GM19240 (cell line): ENCODE results near the gene BBOX1.

Experiments
- DNase-seq: peaks from one replicate; pipeline ENCODE4 v3.0.0; 2011; ENCODE audit warnings: low spot score; ENCODE audit not compliant: insufficient read length

The BBOX1 gene

DNA sequence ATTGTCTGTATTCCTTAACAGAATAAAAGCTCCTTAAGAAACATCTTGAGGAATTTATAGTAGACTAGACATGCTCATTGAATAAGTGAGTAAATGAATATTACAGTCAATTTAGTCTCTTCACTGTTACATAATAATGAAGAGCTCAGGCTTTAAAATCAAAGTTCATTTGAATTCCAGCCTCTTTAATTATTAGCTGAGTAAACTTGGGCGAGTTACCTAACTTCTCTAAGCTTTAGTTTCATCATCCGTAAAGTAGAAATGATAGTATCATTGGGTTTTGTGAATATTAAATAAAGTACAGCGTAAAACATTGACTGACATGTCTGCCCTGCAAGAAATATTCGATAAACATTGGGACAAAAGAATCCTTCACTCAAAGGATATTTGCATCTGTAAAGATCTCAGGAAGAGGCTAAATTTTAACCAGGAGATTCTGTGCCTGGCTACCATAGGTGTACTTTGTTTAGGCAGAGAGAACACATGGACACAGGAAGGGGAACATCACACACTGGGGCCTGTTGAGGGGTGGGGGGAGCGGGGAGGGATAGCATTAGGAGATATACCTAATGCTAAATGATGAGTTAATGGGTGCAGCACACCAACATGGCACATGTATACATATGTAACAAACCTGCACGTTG, 15.2 kb upstream of the BBOX1 start:
- no peak for DNase-seq

DNA sequence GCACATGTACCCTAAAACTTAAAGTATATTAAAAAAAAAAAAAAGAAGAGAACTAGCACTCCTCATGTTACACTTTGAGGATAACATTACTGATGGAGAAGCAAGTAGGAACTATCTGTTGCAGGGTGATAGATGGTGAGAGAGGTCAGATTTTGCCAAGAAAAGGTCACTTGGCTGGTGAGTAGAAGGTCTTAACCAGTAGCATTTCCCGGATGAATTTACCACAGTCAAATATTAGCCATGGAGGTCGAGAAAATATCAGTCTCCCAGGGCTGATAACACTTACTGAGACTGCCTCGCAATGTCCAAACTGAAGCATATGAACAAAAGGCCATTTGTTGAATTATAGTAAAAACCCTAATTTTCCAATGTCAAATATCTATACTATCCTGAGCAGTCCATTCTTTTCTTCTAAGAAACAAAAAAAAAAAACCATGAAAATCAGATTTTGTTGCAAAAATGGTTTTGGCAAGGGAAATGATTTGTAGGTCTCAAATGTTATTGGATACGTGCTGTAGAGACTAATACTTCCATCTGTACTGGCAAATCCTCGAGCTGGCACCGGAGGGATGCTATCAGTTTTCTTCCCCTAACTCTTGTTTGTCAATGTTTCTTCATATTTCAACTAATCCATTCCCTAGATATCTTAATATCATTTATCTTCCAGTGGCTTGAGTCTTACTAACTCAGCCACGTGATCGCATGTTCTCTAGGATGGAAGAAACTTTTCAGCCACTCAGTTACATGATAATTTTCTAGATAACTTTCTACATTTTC, 14.5 kb upstream of the BBOX1 start:
- no peak for DNase-seq

DNA sequence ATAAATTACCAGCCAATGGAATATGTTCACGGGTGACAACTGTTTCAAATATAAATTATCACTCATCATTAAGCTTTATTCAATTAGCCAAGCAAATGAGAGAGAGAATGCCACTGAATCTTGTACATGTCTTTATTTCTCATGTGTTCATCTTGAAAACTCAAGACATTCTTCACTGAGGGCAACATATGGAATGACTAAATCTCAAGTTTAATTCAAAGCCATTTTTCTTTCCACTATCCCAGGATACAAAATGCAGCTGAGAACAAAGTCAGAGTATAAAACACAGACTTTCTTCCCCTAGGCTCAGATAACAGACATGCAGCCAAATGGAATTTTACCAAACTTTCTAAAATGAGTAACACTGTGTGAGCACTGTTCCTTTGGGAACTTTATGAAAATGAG, 12.1 kb upstream of the BBOX1 start:
- DNase-seq = no peak

DNA sequence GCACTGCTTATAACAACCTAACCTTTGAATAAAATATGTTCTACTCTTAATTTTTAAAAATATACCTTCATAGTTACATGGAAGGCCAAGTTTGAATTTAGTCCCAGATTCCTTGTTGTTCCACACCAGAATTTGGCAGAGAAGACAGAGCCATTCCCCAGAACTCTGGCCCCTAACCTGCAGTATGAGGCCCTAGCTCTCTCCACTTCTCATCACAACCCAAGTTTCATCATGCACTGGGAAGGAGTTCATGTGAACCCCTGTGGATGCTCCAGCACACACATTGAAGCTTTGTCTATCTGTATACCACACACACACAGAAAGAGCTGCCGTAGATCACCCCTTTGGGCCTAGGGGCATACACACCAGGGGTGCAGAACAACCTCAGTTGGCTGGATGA, 10.6 kb upstream of the BBOX1 start:
- no peak for DNase-seq

GRCh38 chr11:27031754-27032153, 8.9 kb upstream of the BBOX1 start:
- DNase-seq = no peak

DNA sequence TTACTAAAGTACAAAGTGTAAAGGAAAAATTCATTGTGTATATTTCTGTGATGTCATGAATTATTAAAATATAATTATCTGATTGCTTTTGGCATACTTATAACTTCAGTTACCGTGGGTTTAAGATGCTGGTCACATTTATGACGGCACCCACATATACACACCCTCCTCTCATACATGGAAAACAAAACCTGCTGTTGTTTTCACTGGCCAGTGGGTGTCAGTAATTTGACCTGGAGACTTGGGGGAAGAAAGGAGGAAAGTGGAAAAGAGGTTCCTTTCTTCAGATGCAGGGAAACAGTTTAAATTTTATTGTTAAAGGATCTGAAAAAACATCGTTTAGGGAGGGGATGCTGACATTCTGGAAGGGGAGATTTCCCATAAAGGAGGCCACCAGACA, 742 bp upstream of the BBOX1 start:
- DNase-seq = no peak

DNA sequence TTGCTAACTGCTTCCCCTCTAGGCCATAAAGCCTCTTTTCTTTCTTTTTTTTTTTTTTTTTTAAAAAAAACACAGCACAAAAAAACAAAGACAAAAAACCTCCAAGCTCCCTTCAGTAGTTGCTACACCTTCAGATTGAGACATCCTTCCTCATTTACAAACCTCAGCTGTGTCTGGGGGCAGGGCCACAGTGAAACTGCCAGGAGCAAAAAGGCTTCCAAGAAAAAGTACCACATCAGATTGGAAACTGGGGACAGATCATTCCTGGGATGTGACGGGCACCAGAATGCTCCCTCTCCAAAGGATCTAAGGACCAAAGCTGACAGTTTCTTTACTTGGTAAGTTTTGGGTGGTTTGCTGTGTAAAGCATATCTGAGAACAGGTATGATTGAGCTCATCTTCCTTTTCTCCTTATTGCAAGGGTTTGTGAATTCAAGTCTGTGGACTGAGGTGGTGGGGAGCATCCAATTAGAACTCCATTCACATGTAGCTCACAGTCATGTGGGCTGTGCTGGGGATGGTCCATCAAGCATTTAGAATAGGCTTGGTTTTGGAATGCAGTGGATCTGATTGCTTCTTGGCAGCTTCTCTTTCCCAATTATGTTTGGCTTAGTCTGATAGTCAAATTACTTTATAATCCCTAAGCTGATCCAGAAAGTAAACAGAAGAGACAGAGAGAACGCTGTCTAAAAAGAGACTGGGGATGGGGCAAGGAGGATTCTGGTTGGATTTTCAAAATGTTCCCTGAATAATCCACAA, 705 bp downstream of the BBOX1 start:
- DNase-seq = no peak

DNA sequence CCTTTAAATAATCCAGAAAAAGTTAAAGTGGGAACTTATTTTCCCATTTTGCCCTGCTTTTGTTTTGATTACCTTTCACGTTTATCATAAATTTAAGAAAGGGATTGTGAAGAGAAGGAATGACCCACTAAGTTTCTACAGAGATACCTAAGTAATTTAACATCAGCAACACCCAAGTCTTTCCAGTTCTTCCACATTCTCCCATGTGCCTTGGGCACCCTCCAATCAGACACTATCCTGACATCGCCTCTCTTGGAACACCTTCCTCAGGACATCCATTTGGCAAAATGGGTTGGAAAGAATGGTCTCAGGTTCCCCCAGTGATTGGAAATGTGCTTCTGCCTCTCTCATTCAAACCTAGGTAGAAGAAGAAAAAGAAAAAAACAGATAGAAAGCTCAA, 6.3 kb downstream of the BBOX1 start:
- DNase-seq = no peak

GRCh38 chr11:27052668-27053067, 12.1 kb downstream of the BBOX1 start:
- DNase-seq = no peak

- no peak for DNase-seq
Measured at GRCh38 chr11:27055065-27055682, 14.6 kb downstream of the BBOX1 start.

GRCh38 chr11:27057091-27057780, 16.6 kb downstream of the BBOX1 start:
- DNase-seq = no peak

DNA sequence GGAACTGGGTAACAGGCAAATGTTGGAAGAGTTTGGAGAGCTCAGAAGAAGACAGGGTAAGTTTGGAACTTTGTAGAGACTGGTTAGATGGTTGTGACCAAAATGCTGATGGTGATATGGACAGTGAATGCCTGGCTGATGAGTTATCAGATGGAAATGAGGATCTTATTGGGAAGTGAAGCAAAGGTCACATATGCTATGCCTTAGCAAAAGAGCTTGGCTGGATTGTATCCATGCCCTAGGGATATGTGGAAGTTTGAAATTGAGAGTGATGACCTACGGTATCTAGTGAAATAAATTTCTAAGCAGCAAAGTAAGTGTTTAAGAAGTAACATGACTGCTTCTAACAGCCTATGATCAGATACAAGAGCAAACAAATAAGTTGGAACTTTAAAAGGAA, 17.8 kb downstream of the BBOX1 start:
- no peak for DNase-seq

- no peak for DNase-seq
Measured at GRCh38 chr11:27059431-27059830, 18.8 kb downstream of the BBOX1 start.

- DNase-seq = no peak
Measured at GRCh38 chr11:27060816-27061460, 20.3 kb downstream of the BBOX1 start.

DNA sequence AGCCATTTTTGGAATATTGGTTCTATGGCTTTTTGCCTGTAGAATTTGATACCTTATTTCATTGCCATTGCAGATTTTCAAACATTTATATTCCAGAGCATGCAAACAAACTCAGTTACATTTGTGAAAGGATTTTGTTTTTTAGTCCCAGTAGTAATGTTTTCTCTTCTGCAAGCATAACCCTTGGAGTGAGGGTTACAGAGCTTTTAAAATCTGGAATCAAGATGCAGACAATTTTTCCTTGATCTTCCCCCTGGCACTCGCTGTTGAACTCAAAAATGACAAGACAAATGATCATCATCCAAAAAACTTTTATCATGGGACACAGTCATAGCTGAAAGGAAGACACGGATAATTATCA, 20.8 kb downstream of the BBOX1 start:
- no peak for DNase-seq

DNA sequence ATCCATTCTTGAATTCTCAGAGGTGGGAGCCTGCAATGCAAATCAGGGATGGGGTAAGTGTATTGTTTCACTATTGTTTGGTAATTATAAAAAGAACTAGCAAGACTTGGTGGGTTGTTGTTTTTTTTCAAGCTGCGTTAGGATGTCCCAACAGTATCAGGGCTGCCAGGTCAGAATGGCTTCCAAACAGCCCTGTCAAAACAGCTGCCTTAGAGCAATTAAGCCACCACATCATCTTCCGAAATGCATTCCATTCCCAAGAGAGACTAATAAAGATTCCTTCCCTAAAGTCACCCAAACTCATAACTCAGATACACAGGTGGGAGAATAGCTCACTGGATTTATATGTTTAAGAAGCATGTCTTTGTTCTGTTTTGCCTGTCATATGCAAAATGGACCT, 23.5 kb downstream of the BBOX1 start:
- DNase-seq = no peak

GRCh38 chr11:27075192-27075591, 34.6 kb downstream of the BBOX1 start:
- DNase-seq = no peak

DNA sequence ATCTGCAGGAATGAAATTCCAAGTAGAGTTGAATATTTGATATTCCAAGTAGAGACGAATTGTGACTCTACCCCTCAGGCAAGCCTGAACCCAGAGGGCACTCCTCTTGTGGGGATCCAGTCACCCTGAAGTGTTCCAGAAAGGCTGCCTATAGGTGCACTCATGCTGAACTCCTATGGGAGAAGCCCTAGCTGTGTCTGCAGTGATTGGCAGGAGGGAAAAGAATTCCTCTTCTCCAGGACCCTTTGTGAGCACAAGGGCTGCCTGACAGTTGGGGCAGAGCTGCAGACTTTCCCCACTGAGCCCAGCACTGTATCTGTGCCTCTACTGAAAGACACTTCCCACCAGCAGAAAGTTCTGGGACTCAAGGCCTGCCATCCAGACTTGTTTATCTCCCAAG, 35.0 kb downstream of the BBOX1 start:
- DNase-seq = no peak

- DNase-seq = no peak
Measured at GRCh38 chr11:27076121-27076589, 35.5 kb downstream of the BBOX1 start.

GRCh38 chr11:27081056-27081455, 40.4 kb downstream of the BBOX1 start:
- no peak for DNase-seq

- no peak for DNase-seq
Measured at GRCh38 chr11:27083241-27083640, 42.6 kb downstream of the BBOX1 start.
